Liver (tissue), 3 donors: Measurements from ENCODE around the gene CBL.

Experiments
- CTCF ChIP-seq: fragments of 150-350 bp; IDR thresholded peaks from 2 replicates; pipeline ENCODE4 v1.5.1; 2017; ENCODE audit warnings: improper control_type of control experiment, low read depth, low read length; ENCODE audit not compliant: missing input control
- GABPA ChIP-seq, 2 donors: IDR thresholded peaks in 1 of 2; conservative IDR thresholded peaks in 1 of 2; 2 replicates each; pipeline ENCODE4 v1.6.1; 2016; ENCODE audit warnings: antibody characterized with exemption in 2 of 2, mild to moderate bottlenecking in 1 of 2, moderate library complexity in 1 of 2
- HNF4G ChIP-seq: IDR thresholded peaks from 2 replicates; pipeline ENCODE4 v1.6.1; 2016; ENCODE audit warnings: antibody characterized with exemption
- JUND ChIP-seq, 2 donors: IDR thresholded peaks; 2 replicates each; pipeline ENCODE4 v1.6.1; 2016; ENCODE audit warnings: antibody characterized with exemption in 2 of 2
- MAX ChIP-seq: IDR thresholded peaks from 2 replicates; pipeline ENCODE4 v1.6.1; 2016; ENCODE audit warnings: antibody characterized with exemption
- RAD21 ChIP-seq, 2 donors: IDR thresholded peaks; 2 replicates each; pipeline ENCODE4 v1.6.1; 2016; ENCODE audit warnings: antibody characterized with exemption in 2 of 2, mild to moderate bottlenecking in 2 of 2
- REST ChIP-seq: IDR thresholded peaks from 2 replicates; pipeline ENCODE4 v1.6.1; 2016; ENCODE audit warnings: antibody characterized with exemption, mild to moderate bottlenecking
- RXRA ChIP-seq, 2 donors: IDR thresholded peaks; 2 replicates each; pipeline ENCODE4 v1.6.1; 2017 to 2018; ENCODE audit warnings: antibody characterized with exemption in 2 of 2, mild to moderate bottlenecking in 1 of 2
- SP1 ChIP-seq: IDR thresholded peaks from 2 replicates; pipeline ENCODE4 v1.6.1; 2018; ENCODE audit warnings: antibody characterized with exemption, mild to moderate bottlenecking
- TAF1 ChIP-seq: conservative IDR thresholded peaks from 2 replicates; pipeline ENCODE4 v1.6.1; 2016; ENCODE audit warnings: antibody characterized with exemption, mild to moderate bottlenecking
- donor health status: healthy.
- donor health status: healthy.

- no peak for TF ChIP-seq CTCF
- TF ChIP-seq RXRA (IDR thresholded peaks at IDR 0.05): no peak
- TF ChIP-seq JUND (IDR thresholded peaks at IDR 0.05): no peak
- no peak for TF ChIP-seq HNF4G
- no peak for TF ChIP-seq SP1
- TF ChIP-seq RAD21 (IDR thresholded peaks at IDR 0.05): no peak
- no peak for TF ChIP-seq TAF1
- no peak for TF ChIP-seq MAX
- no peak for TF ChIP-seq REST
- no peak for TF ChIP-seq GABPA (IDR thresholded peaks at IDR 0.05 in 1 of 2, conservative IDR thresholded peaks at IDR 0.05 in 1 of 2)
Observed at GRCh38 chr11:119204066-119204465, 2.1 kb upstream of the CBL start.
